HG03469 (cell line): ENCODE data around the gene TBL3.
"Not testable (repeated sequence)": the region's sequence is repeated elsewhere in the genome, so short reads cannot be mapped to it uniquely, and the experiment has no call there.

ENCODE experiments used
- ATAC-seq: cut with Tn5 transposase; IDR thresholded peaks from one replicate; pipeline ENCODE4 v1.9.1; 2021; ENCODE audit warnings: mild to moderate bottlenecking, moderate library complexity, moderate number of reproducible peaks; ENCODE audit not compliant: unreplicated experiment

The TBL3 gene

DNA sequence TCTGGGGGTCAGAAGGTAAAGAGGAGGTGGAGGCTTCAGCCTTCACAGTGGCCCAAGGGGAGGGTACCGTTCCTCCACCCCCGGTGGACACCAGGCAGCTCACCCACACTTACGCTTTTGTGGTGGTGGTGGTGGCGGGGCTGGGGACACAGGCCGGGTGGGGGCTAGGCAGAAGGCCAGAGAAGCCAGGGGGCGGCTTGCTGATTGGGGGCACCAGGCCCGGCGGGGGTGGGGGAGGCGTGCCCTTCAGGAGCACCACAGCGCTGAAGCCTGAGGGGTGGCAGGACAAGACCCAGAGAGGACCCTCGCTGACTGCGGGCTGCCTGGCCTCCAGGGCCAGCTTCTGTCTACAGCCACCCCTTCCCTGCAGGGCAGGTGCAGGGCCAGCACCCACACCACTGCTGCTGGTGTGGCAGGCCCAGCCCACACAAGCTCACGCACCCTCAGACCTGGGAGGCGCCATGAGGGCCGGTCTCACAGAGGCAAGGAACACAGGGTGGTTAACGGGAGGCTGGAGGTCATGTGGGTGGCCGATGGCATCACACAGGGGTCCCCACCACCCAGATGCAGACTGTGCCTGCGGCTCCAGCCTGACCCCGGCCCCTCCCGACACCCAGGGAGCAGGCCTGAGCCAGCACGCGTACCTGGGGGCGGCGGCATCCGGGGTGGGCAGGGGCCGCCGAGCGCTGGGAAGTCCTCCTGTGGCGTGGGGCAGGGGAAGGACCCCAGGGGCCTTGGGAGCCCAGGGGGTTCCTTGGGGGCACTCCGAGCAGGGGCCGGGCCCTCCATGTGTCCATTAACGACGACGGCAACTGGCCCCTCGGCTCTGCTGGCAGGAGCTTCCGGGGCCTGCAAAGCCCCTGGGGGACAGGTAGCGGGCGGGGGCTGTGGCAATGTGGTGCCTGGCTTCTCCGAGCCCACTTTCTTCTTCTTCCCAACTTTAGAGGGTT is 27.3 kb downstream of the TBL3 start:
- ATAC-seq, result no peak

DNA sequence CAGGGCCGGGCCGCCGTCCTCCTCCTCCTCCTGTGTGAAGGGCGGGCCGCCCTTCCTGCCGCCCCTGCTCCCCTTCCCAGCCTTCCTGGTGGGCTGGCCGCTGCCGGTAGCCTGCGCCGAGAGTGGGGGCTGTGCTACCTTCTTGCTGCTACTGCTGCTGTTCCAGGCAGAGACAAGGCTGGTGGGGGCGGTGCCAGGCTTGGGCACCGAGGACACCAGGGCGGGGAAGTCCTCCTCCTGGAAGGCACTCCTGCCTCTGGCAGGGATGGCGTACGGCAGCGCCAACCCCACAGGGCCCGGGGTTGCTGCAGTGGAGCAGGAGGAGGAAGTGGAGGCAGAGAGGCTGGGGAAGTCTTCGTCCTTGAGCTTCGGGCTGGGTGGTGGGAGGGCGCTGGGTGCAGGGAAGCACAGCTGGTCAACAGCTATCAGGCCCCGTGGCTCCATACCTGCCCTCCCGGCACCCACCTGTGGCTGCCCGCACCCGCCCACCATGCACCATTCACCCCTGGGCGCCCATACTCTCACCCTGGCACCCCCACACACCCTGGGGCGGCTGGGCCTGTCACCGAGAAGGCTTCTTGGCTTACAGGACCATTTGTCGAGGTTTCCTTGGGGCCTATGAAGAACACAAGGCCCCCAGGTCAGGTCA is 28.1 kb downstream of the TBL3 start:
- ATAC-seq, result no peak

DNA sequence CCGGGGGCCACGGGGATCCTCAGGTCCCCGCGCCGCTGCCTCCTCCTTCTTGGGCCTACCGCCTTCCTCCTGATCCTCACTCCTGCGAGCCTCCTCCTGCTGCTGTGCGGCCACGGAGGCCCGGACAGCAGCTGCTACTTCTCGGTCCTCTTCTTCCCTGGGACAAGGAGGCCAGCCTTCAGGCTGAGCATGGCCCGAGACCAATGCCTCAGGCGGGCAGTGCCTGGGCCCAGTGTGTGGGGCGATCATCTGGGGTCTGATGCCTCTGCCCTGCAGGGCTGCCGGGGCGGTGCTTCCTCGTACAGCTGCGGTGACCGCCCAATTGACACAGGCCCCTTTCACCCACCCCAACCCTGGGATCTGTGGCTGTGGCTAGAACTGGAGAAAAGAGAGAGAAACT is 29.2 kb downstream of the TBL3 start:
- no peak for ATAC-seq

DNA sequence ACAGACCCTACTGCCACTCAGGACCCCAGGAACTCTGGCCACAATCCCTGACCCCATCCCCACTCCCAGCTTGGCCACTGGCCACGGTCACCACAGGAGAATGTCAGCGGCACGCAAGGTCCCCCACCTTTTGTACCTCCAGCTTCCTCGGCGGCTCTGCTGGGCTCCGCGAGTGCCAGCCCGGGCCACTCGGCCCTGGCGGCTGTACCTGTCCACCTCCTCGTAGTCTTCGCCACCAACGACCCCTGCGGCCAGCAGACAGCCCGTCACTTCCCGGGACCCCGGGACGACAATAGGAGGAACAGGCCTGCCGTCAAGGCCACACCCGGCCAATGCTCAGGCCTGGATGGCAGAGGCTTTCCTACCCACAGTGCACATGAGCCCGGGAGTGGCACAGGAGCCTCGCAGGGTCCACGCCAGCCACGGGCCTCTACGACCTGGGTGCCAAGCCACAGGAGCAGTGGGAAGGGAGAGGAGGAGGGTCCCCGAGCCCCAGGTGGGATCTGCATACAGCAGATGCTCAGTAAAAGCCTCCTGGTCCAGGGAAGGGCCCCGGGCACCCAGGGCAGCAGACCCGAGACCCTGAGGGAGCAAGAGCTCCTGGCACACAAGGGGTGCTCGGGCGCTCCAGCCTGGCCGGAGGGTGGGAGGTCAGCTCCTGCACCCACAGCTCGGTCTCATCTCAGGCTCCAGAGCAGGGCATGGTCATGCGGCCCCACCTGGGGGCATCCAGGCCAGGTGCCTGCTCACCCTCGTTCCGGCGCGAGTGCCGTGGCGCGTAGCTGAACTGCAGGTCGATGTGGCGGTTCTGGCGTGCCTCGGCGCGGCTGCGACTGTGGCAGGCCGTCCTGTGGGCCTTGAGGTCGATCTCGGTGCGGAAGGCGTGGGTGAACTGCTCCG is 29.9 kb downstream of the TBL3 start:
- ATAC-seq, result no peak

DNA sequence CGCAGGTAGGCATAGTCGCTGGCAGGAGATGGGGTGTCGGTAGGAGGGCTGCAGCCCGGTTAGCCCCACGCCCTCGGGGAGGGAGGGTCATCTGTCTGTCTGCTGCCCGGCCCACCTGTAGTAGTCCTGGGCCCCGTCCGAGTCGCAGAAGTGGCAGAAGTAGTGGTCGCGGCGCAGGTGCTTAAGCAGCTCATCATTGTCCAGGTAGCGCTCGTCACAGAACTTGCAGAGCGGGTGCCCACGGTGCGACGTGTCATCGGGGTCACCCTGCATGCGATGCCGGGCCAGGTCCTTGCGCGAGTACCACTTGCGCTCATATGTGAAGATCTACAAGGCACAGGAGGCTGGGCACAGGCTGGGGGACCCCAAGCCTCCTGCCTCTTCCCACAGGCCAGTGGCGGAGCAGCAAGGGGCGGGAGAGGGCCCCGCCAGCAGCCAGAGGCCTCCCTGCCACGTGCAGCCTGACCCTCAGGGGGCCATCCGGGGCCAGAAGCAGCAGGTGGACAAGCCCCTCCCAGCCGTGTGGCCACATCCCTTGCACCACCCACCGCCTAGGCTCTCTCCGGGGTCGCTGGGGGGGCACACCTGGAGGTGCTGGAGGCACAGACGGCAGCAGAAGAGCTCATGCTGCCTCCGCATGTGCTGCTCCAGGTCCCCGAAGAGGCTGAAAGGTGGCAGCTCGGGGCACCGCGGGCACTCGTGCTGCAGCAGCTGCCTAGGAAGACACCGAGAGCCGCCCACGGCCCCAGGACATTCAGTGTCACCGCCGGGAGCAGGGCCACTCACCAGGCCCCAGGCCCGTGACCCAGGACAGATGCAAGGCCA is 30.8 kb downstream of the TBL3 start:
- ATAC-seq, result no peak

DNA sequence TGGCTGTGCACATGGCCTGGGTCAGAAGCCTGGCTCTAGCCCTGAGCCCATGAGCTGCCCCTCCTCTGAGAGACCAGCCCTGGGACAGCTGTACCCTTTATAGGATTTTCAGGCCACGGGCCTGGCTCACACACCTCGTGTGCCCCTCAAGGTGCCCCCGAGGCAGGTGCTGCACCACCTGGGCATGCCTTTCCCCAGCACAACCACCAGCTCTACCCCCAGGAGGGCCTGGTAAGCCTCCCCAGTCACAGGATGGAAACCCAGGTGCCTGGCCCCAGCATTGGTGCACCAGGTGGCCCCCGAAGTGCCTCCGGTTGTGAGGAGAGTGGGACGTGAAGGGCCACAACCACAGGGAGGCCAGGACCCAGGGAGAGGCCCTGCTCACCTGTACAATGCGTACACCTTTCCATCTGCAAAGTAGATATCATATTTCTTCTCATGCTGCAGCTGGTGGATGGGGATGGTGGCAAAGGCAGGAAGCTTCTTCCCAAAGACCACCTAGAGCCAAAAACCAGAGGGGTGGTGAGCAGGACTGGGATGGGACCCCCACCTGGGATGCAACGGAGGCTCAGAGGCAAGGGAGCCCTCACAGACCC is 31.5 kb downstream of the TBL3 start:
- ATAC-seq, result no peak

DNA sequence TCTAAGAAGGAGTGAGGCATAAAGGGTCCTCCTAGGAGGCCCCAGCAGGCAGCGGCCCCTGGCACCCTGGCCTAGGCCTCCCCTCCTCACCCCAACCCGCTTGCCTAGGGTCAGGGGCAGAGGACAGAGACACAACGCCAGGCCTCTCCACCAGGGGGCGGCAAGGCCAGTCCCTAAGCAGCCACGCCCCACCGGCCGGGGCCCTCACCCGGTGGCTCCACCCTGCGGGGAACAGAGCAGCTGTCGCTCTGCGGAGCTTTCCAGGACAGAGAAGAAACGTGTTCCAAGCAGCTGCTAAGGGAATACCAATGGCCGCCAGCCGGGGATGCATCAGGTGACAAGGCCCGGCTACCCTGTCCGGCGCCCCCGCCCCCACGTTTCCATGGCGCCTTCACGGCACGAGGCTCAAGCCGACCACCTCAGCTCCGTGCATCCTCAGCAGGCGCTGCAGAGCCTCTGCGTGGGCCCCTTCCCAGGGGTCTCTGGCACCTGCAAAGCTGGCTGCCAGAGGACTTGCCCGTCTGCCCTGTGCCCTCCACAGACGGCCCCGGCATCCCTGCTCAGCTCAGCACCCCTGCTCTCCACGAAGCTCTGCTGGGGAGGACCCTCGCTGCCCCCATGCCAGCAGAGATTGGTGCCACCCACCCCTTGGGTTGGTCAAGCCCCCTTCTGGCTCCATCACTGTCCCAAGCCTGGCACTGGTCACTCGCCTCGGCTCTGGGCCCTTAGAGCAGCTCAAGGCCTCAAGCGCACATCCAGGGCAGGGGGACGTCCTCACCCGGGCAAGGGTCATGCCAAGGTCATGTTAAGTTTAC is 32.2 kb downstream of the TBL3 start:
- ATAC-seq, result no peak

DNA sequence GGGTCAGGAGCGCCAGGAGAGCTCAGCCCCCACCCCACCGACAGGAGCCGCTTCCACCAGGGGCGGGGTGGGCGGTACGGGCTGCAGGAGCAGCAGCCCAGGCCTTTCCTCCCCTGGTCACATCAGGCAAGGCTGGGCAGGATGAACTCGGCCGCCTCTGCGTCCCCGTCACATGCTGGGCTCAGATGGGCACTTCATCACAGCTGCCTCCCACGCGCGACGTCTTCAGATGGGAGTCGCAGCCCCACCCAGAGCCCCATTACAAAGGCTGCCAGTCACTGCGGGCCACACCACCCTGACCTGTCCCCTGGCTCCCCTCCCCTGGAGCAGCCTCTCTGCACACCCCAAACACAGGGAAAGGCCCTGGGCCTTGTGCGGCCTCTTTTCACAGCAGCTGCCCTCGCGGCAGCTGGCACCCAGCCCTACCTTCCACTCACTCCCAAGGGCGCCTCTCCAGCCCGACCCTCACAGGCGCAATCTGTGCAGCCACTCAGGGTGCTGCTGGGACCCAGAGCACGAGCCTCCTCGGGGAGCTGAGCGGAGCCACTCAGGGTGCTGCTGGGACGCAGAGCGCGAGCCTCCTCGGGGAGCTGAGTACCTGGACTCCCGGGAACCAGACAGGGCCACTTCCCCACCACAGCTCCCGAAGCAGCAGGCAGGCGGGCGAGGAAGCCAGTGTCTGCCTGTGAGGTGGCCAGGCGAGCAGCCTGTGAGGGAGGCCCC is 33.1 kb downstream of the TBL3 start:
- no peak for ATAC-seq

DNA sequence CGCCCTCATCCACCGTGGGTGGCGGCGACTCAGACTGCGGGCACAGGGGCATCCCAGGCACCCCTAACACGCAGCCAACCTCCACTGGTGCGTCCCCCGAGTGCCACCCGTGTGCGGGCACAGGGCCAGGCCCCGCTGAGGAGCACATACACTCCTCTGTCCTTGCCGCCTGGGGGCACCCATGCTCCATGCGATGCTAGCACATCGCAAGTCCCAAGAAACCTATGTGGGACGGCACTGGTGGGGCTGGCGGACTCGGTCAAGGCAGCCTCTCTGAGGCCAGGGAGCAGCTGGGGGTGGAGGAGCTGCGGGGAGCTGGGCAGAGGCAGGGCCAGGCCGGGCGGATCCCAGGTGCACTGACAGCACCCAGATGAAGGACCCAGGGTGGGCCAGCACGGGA is 33.8 kb downstream of the TBL3 start:
- no peak for ATAC-seq

DNA sequence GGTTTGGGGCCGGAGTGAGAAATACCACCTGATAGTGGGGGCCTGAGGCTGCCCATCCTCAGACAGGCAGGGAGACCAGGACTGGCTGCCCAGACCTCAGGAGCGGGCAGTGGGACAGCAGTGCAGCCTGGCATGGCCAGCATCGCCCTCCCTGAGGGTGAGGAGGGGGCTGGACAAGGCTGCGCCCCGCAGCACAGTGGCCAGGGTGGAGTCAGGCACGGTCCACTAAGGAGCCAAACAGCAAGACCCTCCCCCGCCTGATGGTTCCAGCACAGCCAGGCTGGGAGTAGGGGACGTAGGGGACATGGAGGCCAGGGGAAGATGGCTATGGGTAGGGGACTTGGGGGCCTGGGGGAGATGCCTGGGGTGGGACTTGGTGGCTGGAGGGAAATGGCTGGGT is 34.5 kb downstream of the TBL3 start:
- ATAC-seq, result no peak

DNA sequence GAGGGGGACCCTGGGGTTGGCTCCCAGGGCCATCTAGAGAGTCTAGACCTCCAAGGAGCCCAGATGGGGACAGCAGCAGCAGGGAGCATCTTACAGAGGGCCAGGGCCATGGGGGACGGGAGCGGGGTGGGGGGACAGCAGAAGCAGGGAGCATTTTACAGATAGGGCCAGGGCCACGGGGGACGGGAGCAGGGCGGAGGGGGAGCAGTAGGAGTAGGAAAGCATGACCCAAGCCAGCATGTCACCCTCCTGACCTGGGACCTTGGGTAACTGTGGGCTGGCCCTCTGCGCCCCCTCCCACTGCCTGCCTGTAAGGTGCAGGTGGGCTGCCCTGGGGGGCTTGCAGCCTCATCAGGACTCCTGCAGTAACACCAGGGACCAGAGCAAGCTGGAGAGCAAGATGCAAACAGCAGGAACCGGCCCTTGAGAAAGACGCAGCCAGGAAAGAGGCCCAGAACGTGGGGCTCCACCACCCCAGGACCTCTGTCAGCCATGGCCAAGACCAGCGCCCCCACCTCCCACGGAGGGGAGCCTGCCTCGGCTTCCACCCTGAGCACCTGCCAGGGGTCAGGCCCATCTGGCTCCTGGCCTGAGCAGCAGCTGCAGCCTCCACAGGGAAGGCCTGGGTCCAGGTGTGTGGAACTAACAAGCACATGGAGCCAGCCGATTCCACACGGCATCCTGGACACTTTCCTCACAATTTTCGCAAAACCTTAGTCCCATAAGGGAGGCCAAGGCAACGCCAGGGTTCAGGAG is 35.4 kb downstream of the TBL3 start:
- ATAC-seq, result no peak

DNA sequence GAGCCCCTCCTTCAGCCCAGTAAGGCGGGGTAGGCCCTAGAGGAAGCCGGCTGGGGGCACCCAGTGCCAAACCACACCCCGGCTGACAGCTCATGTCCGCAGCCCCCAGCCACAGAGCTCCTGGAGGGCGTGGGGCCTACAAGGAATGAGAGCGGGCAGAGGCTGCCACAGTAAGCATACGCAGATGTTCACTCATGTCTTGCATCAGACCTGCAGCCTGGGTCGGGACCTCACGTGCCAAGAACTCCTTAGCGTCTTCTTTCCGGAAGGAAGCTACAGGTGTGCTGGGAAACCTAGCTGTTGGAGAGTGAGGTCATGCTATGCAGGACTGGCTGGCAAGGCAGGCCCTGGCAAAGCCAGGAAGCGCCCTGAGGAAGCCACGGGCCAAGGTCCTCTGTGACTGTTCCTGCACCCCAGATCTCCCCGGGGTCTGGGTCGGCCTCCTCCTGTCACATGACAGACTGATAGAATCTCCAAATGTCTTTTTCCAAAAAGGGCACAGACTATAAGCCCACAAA is 36.2 kb downstream of the TBL3 start:
- ATAC-seq, result no peak

DNA sequence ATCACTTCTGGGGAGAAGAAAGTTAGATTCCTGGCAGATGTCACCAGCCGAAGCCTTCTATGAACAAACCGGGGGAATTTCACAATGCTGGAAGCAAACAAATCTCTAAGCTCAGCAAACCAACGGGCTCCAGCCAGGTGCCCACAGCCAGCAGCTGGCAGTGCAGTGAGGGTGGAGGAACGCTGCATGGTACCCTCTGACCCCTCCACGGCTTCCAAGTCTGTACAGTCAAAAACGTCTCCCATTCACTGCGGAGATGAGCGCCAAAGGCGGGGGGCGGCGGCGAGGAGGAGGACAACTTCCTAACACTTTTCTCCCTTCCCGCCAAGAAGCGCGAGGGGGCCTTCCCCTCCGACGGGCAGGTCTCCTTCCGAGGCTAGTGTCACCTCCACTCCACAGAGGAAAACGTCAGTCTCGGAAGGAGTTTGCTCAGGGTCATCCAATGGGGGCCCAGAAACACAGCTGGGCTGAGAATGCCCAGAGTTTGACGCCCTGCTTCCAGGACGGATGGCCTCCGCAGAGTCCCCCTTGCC is 36.8 kb downstream of the TBL3 start:
- no peak for ATAC-seq

DNA sequence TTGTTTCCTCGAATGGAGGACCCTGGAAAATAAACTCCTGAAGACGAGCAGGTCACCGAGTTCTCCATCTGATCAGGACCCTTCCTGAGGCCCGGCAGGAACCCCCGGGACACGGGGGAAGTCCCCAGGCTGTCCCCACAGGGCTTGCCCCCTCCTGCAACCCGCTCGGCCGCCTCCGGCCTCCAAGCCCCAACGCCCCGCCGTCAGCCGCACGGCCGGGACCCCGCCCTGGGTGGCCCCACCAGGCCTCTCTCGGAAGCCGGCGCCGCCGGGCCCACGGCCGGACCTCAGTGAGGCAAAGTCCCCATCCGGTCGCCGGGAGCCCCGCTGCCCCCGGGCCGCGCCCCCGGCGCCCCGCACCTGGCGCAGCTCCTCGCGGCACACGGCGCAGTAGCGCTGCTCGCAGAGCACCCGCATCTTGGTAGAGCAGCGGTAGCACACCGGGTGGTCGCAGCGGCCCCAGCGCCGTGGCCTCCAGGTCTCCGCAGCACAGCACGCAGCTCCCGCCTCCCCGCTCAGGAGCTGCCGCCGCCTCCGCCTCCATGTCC is 37.4 kb downstream of the TBL3 start:
- peak; percentile 27 for ATAC-seq

DNA sequence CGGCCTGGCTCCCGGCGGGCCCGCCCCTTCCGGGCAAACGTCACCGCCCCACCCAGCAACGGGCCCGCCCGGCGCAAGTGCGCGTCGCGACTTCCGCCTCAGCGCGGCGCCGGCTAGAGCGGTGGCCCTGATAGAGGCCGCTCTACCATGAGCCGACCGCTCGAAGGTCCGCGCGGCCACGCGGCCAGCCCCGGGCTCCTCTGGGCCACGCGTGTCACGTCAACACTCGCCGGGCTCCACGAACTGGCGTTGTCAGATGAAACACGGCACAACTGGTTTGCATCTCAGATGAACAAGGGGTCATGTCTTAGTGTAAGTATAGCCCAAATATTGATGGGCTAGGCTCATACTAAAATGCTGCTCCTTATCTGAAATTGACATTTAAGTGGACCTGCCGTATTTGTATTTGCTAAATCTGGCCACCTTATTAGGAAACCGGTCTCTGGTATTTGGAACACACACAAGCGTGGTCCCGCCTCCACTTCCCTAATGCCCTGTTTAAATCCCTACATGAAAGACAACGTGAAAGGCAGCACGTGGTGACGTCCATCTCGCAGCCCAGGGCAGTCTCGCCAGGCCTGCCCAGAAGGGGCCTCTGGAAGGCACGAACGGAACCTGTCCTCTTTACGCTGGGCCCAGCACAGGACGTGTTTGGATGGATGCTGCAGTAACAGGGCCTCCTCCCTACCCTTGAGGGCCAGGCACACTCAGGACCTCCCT is 38.1 kb downstream of the TBL3 start, which contains the start of gene ZNF598:
TSS of gene ZNF598 (minus strand) at position 31 of the 720 bp plus-strand sequence.
- peak; percentile 39 for ATAC-seq

DNA sequence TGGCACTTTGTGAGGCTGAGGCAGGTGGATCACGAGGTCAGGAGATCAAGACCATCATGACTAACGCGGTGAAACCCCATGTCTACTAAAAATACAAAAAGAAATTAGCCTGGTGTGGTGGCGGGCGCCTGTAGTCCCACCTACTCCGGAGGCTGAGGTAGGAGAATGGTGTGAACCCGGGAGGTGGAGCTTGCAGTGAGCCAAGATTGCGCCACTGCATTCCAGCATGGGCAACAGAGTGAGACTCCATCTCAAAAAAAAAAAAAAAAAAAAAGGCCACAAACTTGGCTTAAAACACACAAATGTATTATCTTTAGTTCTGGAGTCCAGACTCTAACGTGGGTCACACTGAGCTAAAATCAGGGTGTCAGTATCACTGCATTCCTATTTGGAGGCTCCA is 39.9 kb downstream of the TBL3 start:
- not testable (repeated sequence) for ATAC-seq
